Panc1 (cell line): Measurements from ENCODE around the gene GJA1. TPM values are rescaled to one million over a fixed set of nuclear protein-coding genes. Genes with fewer than 3 reads are reported as not detected.
"Not testable (repeated sequence)": the region's sequence is repeated elsewhere in the genome, so short reads cannot be mapped to it uniquely, and the experiment has no call there.

Source experiments
- ATAC-seq: fragments of 200-7000 bp; cut with Tn5 transposase; 2 replicates; pipeline ENCODE4 v1.9.1; 2020; ENCODE audit warnings: mild to moderate bottlenecking, moderate library complexity
- BruUV-seq: library from RNA; stranded (reverse); fragments of 400-500 nt; replicated peaks from 2 replicates; lab custom pipeline; 2021; lab: Mats Ljungman, UMichigan
- CTCF ChIA-PET: fragments of 300-600 bp; sonication (Branson Sonifier 250); formaldehyde crosslinking; loops from one replicate; lab custom pipeline; 2022; ENCODE audit warnings: antibody characterized with exemption; lab: Charles Lee
- POLR2A ChIA-PET: fragments of 300-600 bp; sonication (Branson Sonifier 250); formaldehyde crosslinking; loops from one replicate; lab custom pipeline; 2022; ENCODE audit warnings: antibody characterized with exemption; lab: Charles Lee
- DNase-seq: peaks from one replicate; pipeline ENCODE4 v3.0.0-alpha.2; 2010; ENCODE audit warnings: low read depth, low spot score
- H3K27ac ChIP-seq: 2 replicates; pipeline ENCODE4 v1.5.1; 2011; ENCODE audit warnings: mild to moderate bottlenecking, low read length, inconsistent platforms
- H3K27me3 ChIP-seq: fragments of 200-500 bp; sonication (Bioruptor generic); 2 replicates; pipeline ENCODE4 v1.6.0; 2014; ENCODE audit warnings: low read length, inconsistent platforms; ENCODE audit not compliant: control insufficient read depth, insufficient read depth
- H3K36me3 ChIP-seq: fragments of 200-500 bp; sonication (Bioruptor generic); 2 replicates; pipeline ENCODE4 v1.5.1; 2014; ENCODE audit warnings: inconsistent platforms, mild to moderate bottlenecking, low read length, moderate library complexity; ENCODE audit not compliant: control insufficient read depth, insufficient read depth
- H3K4me1 ChIP-seq: 2 replicates; pipeline ENCODE4 v1.5.1; 2011; ENCODE audit warnings: inconsistent platforms, mild to moderate bottlenecking, low read length, moderate library complexity; ENCODE audit not compliant: control insufficient read depth, insufficient read depth
- H3K4me3 ChIP-seq, 2 experiments: 2 replicates each; pipeline ENCODE4 v1.5.1; 2011 to 2012; ENCODE audit warnings: low read depth in 2 of 2, low read length in 2 of 2, mild to moderate bottlenecking in 2 of 2, inconsistent platforms in 1 of 2, moderate library complexity in 1 of 2
- H3K9me3 ChIP-seq: fragments of 200-500 bp; sonication (Bioruptor generic); 2 replicates; pipeline ENCODE4 v1.5.1; 2014; ENCODE audit warnings: low read depth, mild to moderate bottlenecking, inconsistent platforms, low read length, moderate library complexity; ENCODE audit not compliant: control insufficient read depth, insufficient read depth
- POLR2AphosphoS5 ChIP-seq: IDR thresholded peaks from 2 replicates; pipeline ENCODE4 v1.6.1; 2012; ENCODE audit warnings: mild to moderate bottlenecking, low read depth, low read length, moderate library complexity
- SIN3A ChIP-seq: IDR thresholded peaks from 2 replicates; pipeline ENCODE4 v1.6.1; 2012; ENCODE audit warnings: low read depth, mild to moderate bottlenecking, low read length, moderate library complexity, borderline replicate concordance; ENCODE audit not compliant: insufficient read depth
- TCF7L2 ChIP-seq: IDR thresholded peaks from 2 replicates; pipeline ENCODE4 v1.6.1; 2011; ENCODE audit warnings: mild to moderate bottlenecking, low read depth, low read length, inconsistent platforms
- in situ Hi-C: cut with HindIII; loops from 2 replicates; pipeline ENCODE4 v1.10.0; 2016; ENCODE audit warnings: low sequenced_read_pairs, low pct_unique_long_range_greater_than_20kb
- intact Hi-C: fragments of 100-400 bp; cut with micrococcal nuclease; formaldehyde crosslinking; loops from one replicate; pipeline ENCODE4 v1.10.0; 2022; ENCODE audit not compliant: unreplicated experiment
- total RNA-seq: library from RNA; stranded (reverse); gene quantifications from one replicate; pipeline ENCODE4 v1.2.1, GENCODE V29; 2021; ENCODE audit not compliant: unreplicated experiment
- TF ChIP-seq, protein P1 (sequence below): fragments of 450-650 bp; IDR thresholded peaks from 2 replicates; pipeline ENCODE4 v1.5.1; 2017; ENCODE audit warnings: mild to moderate bottlenecking
- TF ChIP-seq, protein P2 (sequence below), 2 experiments: IDR thresholded peaks; 2 replicates each; pipeline ENCODE4 v1.6.1; 2011 to 2012; ENCODE audit warnings: low read depth in 2 of 2, control low read depth in 1 of 2, low read length in 1 of 2, mild to moderate bottlenecking in 1 of 2, moderate library complexity in 1 of 2; ENCODE audit not compliant: insufficient read depth in 1 of 2

The GJA1 gene
- total RNA-seq, 1 experiment from 2014 or later, result 3.8 TPM

DNA sequence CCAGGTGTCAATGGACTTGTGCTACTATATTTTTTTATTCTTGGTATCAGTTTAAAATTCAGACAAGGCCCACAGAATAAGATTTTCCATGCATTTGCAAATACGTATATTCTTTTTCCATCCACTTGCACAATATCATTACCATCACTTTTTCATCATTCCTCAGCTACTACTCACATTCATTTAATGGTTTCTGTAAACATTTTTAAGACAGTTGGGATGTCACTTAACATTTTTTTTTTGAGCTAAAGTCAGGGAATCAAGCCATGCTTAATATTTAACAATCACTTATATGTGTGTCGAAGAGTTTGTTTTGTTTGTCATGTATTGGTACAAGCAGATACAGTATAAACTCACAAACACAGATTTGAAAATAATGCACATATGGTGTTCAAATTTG is 13.1 kb downstream of the GJA1 start:
- CTCF ChIA-PET, ATAC-seq, BruUV-seq, POLR2A ChIA-PET, H3K9me3 ChIP-seq, H3K4me1 ChIP-seq, H3K4me3 ChIP-seq, intact Hi-C loops, in situ Hi-C loops, DNase-seq, H3K27me3 ChIP-seq, H3K27ac ChIP-seq, H3K36me3 ChIP-seq: not testable (repeated sequence)

DNA sequence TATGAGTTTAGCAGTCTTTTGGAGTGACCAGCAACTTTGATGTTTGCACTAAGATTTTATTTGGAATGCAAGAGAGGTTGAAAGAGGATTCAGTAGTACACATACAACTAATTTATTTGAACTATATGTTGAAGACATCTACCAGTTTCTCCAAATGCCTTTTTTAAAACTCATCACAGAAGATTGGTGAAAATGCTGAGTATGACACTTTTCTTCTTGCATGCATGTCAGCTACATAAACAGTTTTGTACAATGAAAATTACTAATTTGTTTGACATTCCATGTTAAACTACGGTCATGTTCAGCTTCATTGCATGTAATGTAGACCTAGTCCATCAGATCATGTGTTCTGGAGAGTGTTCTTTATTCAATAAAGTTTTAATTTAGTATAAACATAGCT is 13.9 kb downstream of the GJA1 start:
- POLR2A ChIA-PET, result no interaction called here
- CTCF ChIA-PET, result interaction anchor here (0.6 kb wide), 1 partner anchor 967 kb away, joined by 3 read pairs; no protein-coding TSS in a partner anchor

DNA sequence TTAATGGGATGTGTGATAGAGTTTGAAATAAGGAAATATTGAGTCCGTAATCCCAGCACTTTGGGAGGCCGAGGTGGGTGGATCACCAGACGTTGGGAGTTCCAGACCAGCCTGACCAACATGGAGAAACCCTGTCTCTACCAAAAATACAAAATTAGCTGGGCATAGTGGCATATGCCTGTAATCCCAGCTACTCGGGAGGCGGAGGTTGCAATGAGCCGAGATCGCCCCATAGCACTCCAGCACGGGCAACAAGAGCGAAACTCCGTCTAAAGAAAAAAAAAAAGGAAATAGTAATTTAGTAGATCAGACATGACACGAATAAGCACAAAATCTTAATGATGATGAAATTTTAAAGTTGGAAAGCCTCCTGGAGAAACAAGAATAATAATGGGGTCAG is 14.8 kb downstream of the GJA1 start:
- POLR2A ChIA-PET, result no interaction called here
- in situ Hi-C loops, result no loop called here
- ATAC-seq (no peak), DNase-seq (no peak)
- CTCF ChIA-PET, result no interaction called here
- no peak for TF ChIP-seq SIN3A
- TF ChIP-seq, protein P1, sequence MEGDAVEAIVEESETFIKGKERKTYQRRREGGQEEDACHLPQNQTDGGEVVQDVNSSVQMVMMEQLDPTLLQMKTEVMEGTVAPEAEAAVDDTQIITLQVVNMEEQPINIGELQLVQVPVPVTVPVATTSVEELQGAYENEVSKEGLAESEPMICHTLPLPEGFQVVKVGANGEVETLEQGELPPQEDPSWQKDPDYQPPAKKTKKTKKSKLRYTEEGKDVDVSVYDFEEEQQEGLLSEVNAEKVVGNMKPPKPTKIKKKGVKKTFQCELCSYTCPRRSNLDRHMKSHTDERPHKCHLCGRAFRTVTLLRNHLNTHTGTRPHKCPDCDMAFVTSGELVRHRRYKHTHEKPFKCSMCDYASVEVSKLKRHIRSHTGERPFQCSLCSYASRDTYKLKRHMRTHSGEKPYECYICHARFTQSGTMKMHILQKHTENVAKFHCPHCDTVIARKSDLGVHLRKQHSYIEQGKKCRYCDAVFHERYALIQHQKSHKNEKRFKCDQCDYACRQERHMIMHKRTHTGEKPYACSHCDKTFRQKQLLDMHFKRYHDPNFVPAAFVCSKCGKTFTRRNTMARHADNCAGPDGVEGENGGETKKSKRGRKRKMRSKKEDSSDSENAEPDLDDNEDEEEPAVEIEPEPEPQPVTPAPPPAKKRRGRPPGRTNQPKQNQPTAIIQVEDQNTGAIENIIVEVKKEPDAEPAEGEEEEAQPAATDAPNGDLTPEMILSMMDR, result no peak
- TF ChIP-seq TCF7L2, result no peak
- TF ChIP-seq, protein P2, sequence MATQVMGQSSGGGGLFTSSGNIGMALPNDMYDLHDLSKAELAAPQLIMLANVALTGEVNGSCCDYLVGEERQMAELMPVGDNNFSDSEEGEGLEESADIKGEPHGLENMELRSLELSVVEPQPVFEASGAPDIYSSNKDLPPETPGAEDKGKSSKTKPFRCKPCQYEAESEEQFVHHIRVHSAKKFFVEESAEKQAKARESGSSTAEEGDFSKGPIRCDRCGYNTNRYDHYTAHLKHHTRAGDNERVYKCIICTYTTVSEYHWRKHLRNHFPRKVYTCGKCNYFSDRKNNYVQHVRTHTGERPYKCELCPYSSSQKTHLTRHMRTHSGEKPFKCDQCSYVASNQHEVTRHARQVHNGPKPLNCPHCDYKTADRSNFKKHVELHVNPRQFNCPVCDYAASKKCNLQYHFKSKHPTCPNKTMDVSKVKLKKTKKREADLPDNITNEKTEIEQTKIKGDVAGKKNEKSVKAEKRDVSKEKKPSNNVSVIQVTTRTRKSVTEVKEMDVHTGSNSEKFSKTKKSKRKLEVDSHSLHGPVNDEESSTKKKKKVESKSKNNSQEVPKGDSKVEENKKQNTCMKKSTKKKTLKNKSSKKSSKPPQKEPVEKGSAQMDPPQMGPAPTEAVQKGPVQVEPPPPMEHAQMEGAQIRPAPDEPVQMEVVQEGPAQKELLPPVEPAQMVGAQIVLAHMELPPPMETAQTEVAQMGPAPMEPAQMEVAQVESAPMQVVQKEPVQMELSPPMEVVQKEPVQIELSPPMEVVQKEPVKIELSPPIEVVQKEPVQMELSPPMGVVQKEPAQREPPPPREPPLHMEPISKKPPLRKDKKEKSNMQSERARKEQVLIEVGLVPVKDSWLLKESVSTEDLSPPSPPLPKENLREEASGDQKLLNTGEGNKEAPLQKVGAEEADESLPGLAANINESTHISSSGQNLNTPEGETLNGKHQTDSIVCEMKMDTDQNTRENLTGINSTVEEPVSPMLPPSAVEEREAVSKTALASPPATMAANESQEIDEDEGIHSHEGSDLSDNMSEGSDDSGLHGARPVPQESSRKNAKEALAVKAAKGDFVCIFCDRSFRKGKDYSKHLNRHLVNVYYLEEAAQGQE (IDR thresholded peaks at IDR 0.05; ENCODE audit: insufficient read depth in 1 of 2, low read depth in 2 of 2, low read length in 1 of 2), result no peak
- no peak for TF ChIP-seq POLR2AphosphoS5
- H3K27ac ChIP-seq, result no peak overlapping the region
- H3K4me3 ChIP-seq, result no peak overlapping the region
- no peaks in the 10 kb centered on the region for H3K27me3 ChIP-seq
- no peaks in the 10 kb centered on the region for H3K36me3 ChIP-seq
- H3K9me3 ChIP-seq, result no peaks in the 10 kb centered on the region
- intact Hi-C loops, result no loop called here
- no TSS peak for BruUV-seq
- H3K4me1 ChIP-seq, result no peaks in the 10 kb centered on the region

More for the DNA sequence above, 13.9 kb downstream of the GJA1 start:
- in situ Hi-C loops, result no loop called here
- ATAC-seq, result no peak
- intact Hi-C loops, result no loop called here
- Histone ChIP-seq H3K4me3 (no peak overlapping the region), H3K27me3 (no peaks in the 10 kb centered on the region), H3K36me3 (no peaks in the 10 kb centered on the region), H3K9me3 (no peaks in the 10 kb centered on the region), H3K27ac (no peak overlapping the region), H3K4me1 (no peaks in the 10 kb centered on the region)
- BruUV-seq, result no TSS peak
- DNase-seq, result no peak
- TF ChIP-seq, protein P1, result no peak
